ENCODE results near the gene ALOX12B.

ALOX12B gene

DNA sequence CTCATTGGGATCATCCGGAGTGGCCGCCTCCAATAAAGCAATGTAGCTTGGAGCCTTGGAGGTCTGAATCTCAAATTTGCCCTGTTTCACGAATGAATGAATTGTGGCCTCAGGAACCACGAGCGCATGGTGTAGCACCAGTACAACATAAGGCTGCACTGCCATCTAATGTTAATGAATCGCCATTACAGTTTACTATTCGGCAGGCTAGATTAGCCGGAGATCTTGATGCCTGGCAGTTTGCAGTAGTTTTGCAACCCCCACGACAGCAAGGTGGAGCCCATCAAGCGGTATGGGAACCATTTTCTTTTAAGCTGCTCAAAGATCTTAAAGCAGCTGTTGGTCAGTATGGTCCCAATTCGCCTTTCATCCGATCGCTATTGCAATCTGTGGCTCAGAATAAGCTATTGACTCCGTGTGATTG is 29.8 kb downstream of the ALOX12B start:
- DNase-seq (ENCODE audit: low read depth) = peak; percentile 85
- H3K4me3 ChIP-seq (ENCODE audit: control insufficient read depth, low read depth, low read length) = no peak overlapping the region
- TF ChIP-seq, protein P1, sequence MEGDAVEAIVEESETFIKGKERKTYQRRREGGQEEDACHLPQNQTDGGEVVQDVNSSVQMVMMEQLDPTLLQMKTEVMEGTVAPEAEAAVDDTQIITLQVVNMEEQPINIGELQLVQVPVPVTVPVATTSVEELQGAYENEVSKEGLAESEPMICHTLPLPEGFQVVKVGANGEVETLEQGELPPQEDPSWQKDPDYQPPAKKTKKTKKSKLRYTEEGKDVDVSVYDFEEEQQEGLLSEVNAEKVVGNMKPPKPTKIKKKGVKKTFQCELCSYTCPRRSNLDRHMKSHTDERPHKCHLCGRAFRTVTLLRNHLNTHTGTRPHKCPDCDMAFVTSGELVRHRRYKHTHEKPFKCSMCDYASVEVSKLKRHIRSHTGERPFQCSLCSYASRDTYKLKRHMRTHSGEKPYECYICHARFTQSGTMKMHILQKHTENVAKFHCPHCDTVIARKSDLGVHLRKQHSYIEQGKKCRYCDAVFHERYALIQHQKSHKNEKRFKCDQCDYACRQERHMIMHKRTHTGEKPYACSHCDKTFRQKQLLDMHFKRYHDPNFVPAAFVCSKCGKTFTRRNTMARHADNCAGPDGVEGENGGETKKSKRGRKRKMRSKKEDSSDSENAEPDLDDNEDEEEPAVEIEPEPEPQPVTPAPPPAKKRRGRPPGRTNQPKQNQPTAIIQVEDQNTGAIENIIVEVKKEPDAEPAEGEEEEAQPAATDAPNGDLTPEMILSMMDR (conservative IDR thresholded peaks at IDR 0.05; ENCODE audit: control insufficient read depth, insufficient read depth, low read depth, low read length) = peak; percentile 76

DNA sequence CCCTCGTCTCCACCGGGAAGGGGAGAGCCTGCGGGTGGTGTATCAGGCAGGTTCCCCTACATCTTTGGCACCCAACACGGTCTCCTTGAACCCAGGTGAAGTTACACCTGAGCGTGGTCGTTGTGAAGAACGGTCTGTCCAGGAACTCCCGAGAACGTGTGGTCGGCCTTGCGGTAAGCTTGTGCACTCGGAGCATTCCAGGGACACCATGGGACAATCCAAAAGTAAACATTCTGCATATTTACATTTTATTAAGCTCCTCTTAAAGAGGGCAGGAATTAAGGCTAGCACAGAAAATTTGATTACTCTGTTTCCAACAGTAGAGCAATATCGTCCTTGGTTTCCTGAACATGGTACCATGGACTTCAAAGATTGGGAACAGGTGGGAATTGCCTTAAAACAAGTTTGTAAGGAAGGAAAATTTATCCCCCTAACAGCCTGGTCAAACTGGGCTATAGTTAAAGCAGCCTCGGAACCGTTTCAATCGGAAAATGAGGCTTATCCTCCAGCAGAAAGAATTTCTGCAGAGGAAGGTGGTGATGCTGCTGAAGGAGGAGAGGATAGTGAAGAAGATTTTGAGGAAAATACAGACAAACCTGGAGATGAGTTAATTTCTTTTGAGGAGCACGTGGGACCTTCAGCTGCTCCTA is 30.4 kb downstream of the ALOX12B start:
- no peak for DNase-seq (ENCODE audit: low read depth)
- H3K4me3 ChIP-seq (ENCODE audit: control insufficient read depth, low read depth, low read length) = no peak overlapping the region
- TF ChIP-seq, protein P1 (conservative IDR thresholded peaks at IDR 0.05; ENCODE audit: control insufficient read depth, insufficient read depth, low read depth, low read length) = no peak

DNA sequence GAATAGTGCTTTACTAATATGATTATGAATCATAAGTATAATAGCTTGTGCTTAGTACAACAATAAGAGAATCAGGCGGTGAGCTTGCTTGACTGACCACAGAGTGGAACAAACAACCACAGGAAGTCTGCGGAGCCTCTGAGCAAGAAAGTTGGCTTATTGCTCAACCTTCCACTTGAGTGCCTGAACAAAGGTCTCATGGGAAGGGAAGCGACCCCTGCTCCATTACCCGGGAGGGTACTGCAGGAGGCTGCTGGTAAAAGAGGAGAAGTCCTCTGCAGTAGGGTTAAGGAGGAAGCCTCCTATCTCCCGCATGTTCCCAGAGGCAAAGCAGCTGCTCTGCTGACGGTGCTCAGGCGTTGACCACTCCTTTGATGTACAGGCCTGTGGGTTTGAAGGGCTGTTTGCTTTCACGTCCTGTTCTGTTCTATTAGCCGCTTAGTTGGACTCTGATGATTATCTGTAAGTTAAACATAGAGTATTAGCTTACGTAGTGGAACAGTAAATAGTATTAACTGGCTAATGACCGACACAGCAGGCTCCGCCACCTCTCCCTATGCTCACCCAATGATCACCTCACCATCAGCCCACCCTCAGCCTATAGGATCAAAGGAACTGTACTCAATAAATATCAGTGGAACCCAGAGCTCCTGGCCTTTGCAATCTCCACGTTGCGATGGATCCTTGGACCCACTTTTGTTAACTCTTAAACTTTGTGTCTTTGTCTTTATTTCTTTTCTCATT is 31.1 kb downstream of the ALOX12B start:
- H3K4me3 ChIP-seq (ENCODE audit: control insufficient read depth, low read depth, low read length) = no peak overlapping the region
- peak; percentile 87 for DNase-seq (ENCODE audit: low read depth)
- TF ChIP-seq, protein P1 (conservative IDR thresholded peaks at IDR 0.05; ENCODE audit: control insufficient read depth, insufficient read depth, low read depth, low read length) = no peak

DNA sequence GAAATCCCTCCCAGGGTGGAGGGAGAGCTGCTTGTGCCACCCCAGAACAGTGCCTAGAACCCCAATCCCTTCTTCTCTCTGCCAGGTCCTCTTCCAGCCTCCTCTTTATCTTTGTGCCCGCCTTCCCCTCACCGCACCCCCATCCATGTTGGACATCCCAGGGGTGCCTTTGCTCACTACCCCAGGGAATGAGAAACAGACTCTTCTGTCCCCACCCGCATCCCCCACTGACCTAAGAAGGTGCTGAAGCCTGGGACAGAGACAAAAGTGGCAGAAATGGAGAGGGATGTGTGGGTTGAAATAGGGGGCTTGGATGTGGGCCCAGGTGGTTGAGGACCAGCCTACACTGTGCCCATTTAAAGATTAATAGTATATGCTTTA is 31.7 kb downstream of the ALOX12B start:
- H3K4me3 ChIP-seq (ENCODE audit: control insufficient read depth, low read depth, low read length) = no peak overlapping the region
- TF ChIP-seq, protein P1 (conservative IDR thresholded peaks at IDR 0.05; ENCODE audit: control insufficient read depth, insufficient read depth, low read depth, low read length) = no peak

DNA sequence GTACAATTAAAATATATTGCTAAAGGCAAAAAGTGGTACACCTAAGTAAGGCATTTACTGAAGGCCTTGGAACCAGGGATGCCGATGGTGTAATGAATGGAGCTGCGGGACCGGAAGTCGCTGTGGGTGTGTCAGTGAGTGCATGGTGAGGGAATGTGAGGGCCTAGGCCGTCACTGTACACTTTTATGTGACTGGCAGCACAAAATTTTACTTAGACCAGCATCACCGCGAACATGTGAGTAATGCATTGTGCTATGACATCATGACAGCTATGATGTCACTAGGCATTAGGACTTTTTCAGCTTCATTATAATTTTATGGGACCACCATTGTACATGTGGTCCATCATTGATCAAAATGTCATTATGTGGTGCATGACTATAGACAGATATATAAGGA is 33.9 kb downstream of the ALOX12B start:
- TF ChIP-seq, protein P1 (conservative IDR thresholded peaks at IDR 0.05; ENCODE audit: control insufficient read depth, insufficient read depth, low read depth, low read length) = no peak
- H3K4me3 ChIP-seq (ENCODE audit: control insufficient read depth, low read depth, low read length) = no peak overlapping the region
- no peak for DNase-seq (ENCODE audit: low read depth)

More for the DNA sequence above, 31.7 kb downstream of the ALOX12B start:
- DNase-seq (ENCODE audit: low read depth) = no peak

DNA sequence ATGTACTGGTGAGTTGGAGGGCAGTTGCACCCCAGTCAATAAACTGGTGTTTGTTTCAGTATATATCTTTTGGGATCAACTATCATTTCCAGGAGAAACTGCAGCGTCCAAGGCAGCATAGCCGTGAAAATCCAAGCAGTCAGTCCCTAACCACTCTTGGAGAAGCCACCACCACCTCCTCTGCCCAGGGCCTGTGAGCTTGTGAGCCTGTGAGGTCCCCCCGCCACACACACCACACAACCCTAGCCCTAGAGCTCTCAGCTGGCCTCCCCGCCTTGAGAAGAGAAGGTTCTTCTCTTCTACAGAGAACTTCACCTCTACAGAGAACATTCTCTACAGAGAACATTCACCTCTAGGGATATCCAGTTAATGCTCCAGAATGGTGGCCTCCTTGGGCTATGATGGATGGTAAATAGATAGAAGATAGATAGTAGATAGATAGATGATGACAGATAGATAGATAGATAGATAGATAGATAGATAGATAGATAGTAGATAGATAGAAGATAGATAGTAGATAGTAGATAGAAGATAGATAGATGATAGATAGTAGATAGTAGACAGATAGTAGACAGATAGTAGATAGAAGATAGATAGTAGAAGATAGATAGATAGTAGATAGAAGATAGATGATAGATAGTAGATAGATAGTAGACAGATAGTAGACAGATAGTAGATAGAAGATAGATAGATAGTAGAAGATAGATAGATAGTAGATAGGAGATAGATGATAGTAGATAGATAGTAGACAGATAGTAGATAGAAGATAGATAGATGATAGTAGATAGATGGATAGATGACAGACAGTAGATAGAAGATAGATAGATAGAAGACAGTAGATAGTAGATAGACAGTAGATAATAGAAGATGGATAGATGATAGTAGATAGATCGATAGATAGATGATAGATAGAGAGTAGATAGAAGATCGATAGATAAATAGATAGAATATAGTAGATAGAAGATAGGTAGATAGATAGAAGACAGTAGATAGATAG is 35.0 kb downstream of the ALOX12B start:
- TF ChIP-seq, protein P1 (conservative IDR thresholded peaks at IDR 0.05; ENCODE audit: control insufficient read depth, insufficient read depth, low read depth, low read length) = no peak
- DNase-seq (ENCODE audit: low read depth) = no peak
- no peak overlapping the region for H3K4me3 ChIP-seq (ENCODE audit: control insufficient read depth, low read depth, low read length)
